ENCODE results near the gene PROB1.
"Not testable (repeated sequence)": the region's sequence is repeated elsewhere in the genome, so short reads cannot be mapped to it uniquely, and the experiment has no call there.

PROB1 gene

DNA sequence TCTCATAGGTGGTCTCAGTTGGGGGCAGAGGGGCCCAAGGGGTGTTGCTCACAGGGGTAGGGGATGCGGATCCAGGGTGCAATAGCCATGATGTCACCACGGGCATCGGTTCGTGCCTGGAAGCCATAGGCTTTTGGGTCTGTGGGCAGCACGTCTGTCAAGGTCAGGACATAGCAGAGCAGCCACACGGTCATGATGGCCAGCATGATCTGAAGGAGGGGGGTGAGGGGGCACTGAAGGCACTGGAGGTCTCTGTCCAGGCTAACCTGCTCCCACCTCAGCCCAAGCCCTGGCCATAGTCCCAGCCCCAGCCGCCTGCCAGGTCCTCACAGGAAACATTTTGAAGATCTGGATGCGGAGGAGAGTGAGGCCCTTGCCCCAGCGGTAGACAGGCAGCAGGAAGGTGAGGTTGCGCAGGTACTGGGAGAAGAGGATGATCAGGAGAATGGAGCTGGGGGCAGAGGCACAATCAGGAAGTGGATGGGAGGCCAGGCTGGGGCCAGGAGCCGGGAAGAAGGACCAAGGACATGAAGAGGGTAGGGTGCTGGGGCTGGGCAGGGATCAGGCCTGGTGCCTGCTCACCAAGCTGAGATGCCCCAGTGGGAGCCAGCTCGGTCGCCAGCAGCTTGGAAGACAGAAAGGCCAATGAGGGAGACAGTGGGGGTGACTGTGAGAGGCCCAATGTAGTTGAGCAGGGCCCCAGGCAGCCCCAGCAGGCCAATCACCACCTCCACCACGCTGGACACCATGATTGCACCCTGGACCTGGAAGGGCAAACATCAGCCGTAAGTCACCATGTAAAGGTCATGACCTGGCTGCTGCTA is 15.1 kb downstream of the PROB1 start:
- no peak for DNase-seq (ENCODE audit: low read depth in 2 of 2)

DNA sequence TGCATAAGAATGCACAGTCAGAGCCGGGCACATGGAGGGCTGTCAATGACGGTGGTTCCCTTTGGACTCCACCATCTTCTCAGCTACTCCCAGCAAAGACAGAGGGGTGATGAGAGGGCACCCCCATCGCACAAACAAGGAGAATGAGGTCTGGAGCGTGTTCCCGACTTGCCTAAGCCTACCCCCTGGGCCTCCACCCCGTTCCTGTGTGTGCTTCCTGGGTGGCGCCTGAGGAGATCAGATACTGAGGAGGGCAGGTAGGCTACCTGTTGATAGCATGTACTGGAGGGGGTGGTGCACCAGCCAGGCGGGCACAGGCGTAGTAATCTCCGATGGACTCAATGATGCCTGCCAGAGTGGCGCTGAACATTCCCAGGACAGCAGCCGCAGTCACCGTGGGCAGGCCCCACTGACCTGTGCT is 16.0 kb downstream of the PROB1 start:
- no peak for DNase-seq (ENCODE audit: low read depth in 2 of 2)

- no peak for DNase-seq (ENCODE audit: low read depth in 2 of 2)
Observed at GRCh38 chr5:139378101-139378825, 16.6 kb downstream of the PROB1 start.

- DNase-seq (ENCODE audit: low read depth in 2 of 2), result no peak
Observed at GRCh38 chr5:139377226-139377625, 17.7 kb downstream of the PROB1 start.

- no peak for DNase-seq (ENCODE audit: low read depth in 2 of 2)
Observed at GRCh38 chr5:139376364-139376763, 18.5 kb downstream of the PROB1 start.

- no peak for DNase-seq (ENCODE audit: low read depth in 2 of 2)
Observed at GRCh38 chr5:139374909-139375308, 20.0 kb downstream of the PROB1 start.

GRCh38 chr5:139371482-139372435 is 23.1 kb downstream of the PROB1 start:
- DNase-seq (ENCODE audit: low read depth in 2 of 2), result no peak

DNA sequence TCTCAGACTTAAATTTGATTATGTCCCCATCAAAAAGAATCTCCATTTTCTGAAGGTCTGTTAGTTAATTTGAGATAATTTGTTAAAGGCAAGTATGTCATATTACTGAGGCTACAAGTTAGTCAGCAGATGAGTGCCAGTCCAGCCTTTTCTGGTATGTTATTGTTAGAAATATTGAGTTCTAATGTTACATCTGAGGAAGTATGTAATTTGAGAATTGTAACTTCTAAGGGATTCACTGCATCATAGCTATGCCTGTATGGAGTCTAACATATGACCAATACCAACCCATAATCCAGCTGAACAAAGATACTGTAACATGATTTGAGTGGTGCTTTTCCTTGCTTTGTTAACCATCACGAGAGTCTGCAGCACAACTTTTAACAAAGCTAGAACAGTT is 25.7 kb downstream of the PROB1 start:
- DNase-seq (ENCODE audit: low read depth in 2 of 2), result peak in 1 of 2 experiments; percentile 37

DNA sequence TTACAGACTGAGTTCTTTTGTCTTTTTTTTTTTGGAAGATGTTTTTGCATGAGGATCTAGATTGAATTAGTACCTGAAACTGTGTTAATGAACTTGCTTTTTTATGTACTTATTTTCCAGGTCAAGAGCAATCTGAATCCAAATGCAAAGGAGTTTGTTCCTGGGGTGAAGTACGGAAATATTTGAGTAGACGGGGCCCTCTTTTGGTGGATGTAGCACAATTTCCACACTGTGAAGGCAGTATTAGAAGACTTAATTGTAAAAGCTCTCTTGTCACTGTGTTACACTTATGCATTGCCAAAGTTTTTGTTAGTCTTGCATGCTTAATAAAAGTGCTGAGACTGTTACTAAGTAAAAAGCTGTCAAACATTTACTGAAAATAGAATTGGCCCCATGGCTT is 26.3 kb downstream of the PROB1 start:
- DNase-seq (ENCODE audit: low read depth in 2 of 2), result no peak

DNA sequence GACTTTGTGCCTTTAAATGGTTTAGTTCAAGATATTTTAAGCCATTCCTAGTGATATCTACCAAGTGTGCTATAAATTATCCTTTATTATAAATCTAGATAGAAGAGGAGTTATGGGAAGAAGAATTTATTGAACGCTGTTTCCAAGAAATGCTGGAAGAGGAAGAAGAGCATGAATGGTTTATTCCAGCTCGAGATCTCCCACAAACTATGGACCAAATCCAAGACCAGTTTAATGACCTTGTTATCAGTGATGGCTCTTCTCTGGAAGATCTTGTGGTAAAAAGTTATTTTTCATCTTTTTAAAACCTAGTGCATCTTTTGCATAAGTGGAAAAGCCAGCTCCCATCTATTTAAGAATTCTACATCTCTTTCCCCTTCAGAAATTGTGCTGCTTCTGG is 30.4 kb downstream of the PROB1 start:
- DNase-seq (ENCODE audit: low read depth in 2 of 2), result no peak

DNA sequence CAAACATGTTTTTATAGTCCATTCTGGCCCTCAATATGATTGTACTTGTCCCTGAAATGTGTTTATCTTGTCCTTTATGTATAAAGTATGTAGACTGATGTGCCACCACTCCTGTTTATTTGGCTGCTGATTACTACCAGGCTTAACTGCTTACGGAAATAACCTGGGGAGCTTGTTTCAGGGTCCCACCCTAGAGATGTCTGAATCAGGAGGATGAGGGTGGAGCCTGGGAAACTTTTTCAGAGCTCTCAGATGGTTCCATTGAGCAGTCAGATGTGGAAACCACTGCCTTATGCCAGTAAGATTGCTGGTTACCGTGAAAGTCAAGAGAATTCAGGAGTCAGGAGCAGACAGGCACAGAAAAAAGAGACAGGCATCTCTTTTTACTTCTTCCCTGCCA is 31.0 kb downstream of the PROB1 start:
- DNase-seq (ENCODE audit: low read depth in 2 of 2), result no peak

- no peak for DNase-seq (ENCODE audit: low read depth in 2 of 2)
Observed at GRCh38 chr5:139361835-139362429, 33.0 kb downstream of the PROB1 start.

DNA sequence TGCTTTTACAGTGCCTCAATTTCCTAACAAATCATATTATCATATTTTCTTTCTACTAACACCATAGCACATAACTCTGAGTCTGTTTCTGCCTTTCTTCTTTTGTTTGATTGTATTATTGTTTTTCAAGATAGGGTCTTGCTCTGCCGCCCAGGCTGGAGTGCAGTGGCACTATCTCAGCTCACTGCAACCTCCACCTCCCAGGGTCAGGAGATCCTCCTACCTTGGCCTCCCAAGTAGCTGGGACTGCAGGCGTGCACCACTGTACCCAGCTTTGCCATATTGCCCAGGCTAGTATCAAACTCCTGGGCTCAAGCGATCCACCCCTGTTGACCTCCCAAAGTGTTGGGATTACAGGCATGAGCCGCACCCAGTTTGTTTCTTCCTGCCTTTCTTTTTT is 34.5 kb downstream of the PROB1 start:
- no peak for DNase-seq (ENCODE audit: low read depth in 2 of 2)

DNA sequence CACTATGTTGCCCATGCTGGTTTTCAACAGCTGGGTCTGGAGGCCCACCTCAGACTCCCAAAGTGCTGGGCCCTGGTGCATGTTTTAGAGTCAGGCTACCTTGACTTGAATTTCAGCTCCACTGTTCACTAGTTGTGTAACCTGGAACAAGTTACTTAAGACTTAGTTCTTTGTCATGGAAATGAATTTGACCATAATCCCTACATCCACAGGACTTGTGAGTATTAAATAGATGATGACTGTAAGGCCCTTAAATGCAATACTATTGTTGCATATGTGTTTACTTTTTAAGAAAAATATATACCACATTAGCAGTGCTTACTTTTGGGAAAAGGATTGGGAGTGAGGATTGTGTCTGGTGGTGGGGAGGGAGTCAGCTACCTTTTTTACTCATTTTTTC is 36.8 kb downstream of the PROB1 start:
- DNase-seq (ENCODE audit: low read depth in 2 of 2), result no peak

- DNase-seq (ENCODE audit: low read depth in 2 of 2), result not testable (repeated sequence)
Observed at GRCh38 chr5:139355900-139356299, 39.0 kb downstream of the PROB1 start.

DNA sequence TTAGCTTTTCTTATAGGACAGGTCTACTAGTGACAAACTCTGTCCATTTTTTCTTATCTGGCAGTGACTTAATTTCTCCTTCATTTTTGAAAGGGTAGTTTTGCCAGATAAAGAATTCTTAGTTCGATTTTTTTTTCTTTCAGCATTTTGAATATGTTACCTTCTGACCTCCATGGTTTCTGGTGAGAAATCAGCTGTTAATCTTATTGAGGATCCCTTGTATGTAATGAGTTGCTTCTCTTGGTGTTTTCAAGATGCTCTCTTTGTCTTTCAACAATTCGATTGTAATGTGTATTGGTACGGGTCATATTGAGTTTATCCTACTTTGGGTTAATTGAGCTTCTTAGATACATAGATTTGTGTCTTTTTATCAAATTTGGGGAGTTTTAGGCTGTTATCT is 40.7 kb downstream of the PROB1 start:
- DNase-seq (ENCODE audit: low read depth in 2 of 2), result no peak

- not testable (repeated sequence) for DNase-seq (ENCODE audit: low read depth in 2 of 2)
Observed at GRCh38 chr5:139347863-139348262, 47.0 kb downstream of the PROB1 start.

DNA sequence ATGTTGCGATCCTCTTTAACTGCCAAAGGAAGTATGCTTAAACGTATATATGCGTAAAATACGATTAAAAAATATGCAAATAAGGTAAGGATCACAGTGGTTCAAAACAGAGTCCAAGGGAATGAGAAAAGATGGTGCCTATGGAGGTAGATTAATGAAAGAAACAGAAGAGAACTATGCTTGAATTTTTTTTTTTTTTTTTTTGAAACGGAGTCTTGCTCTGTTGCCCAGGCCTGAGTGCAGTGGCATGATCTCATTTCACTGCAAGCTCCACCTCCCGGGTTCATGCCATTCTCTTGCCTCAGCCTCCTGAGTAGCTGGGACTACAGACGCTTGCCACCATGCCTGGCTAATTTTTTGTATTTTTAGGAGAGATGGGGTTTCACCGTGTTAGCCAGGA is 49.5 kb downstream of the PROB1 start:
- not testable (repeated sequence) for DNase-seq (ENCODE audit: low read depth in 2 of 2)

DNA sequence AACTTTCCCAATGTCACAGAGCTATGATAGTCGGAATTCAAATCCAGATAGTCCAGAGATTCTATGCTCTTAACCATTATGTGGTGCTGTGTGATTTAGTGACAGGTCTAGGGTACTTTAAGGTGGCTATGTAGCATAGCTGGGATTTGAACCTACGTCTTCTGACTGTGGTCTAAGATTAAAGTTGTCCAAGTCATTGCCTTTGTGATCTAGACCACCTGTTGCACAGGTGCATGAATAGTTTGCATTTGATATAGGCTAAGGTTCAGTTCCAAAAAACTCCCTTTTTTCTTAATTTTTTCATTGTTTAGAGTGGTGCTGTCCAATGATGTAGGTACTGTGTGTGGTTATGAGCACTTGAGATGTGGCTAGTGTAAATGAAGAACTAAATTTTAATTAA is 50.7 kb downstream of the PROB1 start:
- no peak for DNase-seq (ENCODE audit: low read depth in 2 of 2)

GRCh38 chr5:139343476-139343875 is 51.4 kb downstream of the PROB1 start:
- DNase-seq (ENCODE audit: low read depth in 2 of 2), result no peak

DNA sequence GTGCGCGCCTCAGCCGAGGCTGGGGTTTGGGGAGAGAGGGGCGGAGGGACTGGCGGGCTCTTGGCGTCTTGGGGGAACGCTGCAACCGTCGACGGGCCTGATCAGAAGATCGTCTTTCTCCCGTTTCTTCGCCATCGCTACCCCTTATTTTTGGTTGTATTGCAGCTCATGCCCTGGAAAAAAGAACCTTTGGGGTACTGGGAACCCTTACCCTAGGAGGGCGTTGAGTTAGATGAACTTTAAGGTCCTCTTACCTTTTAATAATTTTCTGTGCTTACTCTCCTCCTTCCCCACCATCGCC is 52.5 kb downstream of the PROB1 start:
- DNase-seq (ENCODE audit: low read depth in 2 of 2), result no peak
